ENCODE measurements around the gene DNAJC7.

DNA sequence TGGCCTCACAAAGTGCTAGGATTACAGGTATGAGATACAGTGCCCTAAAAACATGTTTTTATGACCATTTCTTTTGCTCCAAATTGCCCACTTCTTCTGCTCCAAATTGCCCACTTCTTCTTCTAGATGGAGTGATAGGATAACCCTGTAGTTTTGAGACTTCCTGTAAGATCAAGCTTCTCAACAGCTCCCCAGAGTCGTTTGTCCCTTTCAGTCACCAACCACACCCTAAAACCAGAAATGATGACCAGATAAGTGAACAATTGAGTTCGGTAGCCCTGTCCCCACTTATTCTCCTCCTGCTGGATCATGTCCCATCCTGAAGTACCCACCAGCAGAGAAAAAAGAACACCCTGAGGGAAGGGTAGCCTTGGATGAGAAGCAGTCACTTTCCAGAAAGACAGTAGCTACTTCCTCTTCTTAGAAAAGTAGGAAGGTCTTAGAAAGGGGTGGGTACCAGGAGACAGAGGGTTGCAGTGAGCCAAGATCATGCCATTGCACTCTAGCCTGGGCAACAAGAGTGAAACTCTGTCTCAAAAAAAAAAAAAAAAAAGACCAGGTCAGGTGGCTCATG lies 84.3 kb downstream of the DNAJC7 start:
- TF ChIP-seq, protein P1, sequence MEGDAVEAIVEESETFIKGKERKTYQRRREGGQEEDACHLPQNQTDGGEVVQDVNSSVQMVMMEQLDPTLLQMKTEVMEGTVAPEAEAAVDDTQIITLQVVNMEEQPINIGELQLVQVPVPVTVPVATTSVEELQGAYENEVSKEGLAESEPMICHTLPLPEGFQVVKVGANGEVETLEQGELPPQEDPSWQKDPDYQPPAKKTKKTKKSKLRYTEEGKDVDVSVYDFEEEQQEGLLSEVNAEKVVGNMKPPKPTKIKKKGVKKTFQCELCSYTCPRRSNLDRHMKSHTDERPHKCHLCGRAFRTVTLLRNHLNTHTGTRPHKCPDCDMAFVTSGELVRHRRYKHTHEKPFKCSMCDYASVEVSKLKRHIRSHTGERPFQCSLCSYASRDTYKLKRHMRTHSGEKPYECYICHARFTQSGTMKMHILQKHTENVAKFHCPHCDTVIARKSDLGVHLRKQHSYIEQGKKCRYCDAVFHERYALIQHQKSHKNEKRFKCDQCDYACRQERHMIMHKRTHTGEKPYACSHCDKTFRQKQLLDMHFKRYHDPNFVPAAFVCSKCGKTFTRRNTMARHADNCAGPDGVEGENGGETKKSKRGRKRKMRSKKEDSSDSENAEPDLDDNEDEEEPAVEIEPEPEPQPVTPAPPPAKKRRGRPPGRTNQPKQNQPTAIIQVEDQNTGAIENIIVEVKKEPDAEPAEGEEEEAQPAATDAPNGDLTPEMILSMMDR (IDR thresholded peaks at IDR 0.05), result no peak
- no peak for TF ChIP-seq POLR2A (IDR thresholded peaks at IDR 0.05)

All from lower leg skin (tissue), 3 donors.